Measurements from ENCODE around the gene OAF. TPM values are rescaled to one million over a fixed set of nuclear protein-coding genes. Genes with fewer than 3 reads are reported as not detected.

OAF gene
- total RNA-seq (1 to 10 TPM; 5.3 to 8.0 TPM), polyA plus RNA-seq (1 to 10 TPM; 3.6 to 6.0 (median 4.1) TPM), total RNA-seq (1.5 to 5.7 (median 3.6) reads per million in 6 experiments)

GRCh38 chr11:120210626-120211521 lies at the start of gene OAF:
TSS of gene OAF (plus strand) at chr11:120211032. CDS start at chr11:120211280, 248 bp downstream.
- POLR2A ChIA-PET: no interaction called here

GRCh38 chr11:120167659-120168058 lies 43.2 kb upstream of the OAF start:
- POLR2A ChIA-PET: no interaction called here
- ATAC-seq (no peak), DNase-seq (no peak)
- H3K36me3 Mint-ChIP-seq: peaks cover 0 to 25% (median 0%) of the 10 kb centered on the region in 3 donors
- no peak overlapping the region for H3K27ac Mint-ChIP-seq
- H3K4me1 Mint-ChIP-seq: peaks cover 4 to 22% (median 7%) of the 10 kb centered on the region in 4 donors
- H3K4me3 Mint-ChIP-seq: no peak overlapping the region
- peaks cover 33 to 82% (median 65%) of the 10 kb centered on the region in 5 donors for H3K27me3 Mint-ChIP-seq
- H3K9me3 Mint-ChIP-seq: peaks cover 6 to 35% (median 16%) of the 10 kb centered on the region in 9 donors

More at GRCh38 chr11:120210626-120211521, at the start of gene OAF:
- Mint-ChIP-seq H3K27ac (peak within 1 kb of the TSS; percentile 70 to 96 (median 92)), H3K36me3 (no peaks in the 10 kb centered on the region), H3K27me3 (peaks cover 0 to 28% (median 13%) of the 10 kb centered on the region in 5 donors), H3K9me3 (no peaks in the 10 kb centered on the region), H3K4me3 (peak within 1 kb of the TSS; percentile 89 to 98 (median 95)), H3K4me1 (peaks cover 13 to 32% (median 25%) of the 10 kb centered on the region in 4 donors)
- ATAC-seq: peak; percentile 92 to 94
- peak; percentile 45 to 85 (median 66) for DNase-seq

- peak overlapping the region in 1 of 10 donors; percentile 56 for H3K27ac Mint-ChIP-seq
- DNase-seq: no peak
- ATAC-seq: no peak
- peaks cover 0 to 25% (median 0%) of the 10 kb centered on the region in 3 donors for H3K36me3 Mint-ChIP-seq
- peak overlapping the region; percentile 70 to 85 (median 76) for H3K4me3 Mint-ChIP-seq
- H3K27me3 Mint-ChIP-seq: peaks cover 33 to 89% (median 67%) of the 10 kb centered on the region in 5 donors
- H3K4me1 Mint-ChIP-seq: peaks cover 4 to 22% (median 7%) of the 10 kb centered on the region in 4 donors
- peaks cover 6 to 35% (median 16%) of the 10 kb centered on the region in 9 donors for H3K9me3 Mint-ChIP-seq
- POLR2A ChIA-PET: no interaction called here
These were observed 42.5 kb upstream of the OAF start for GRCh38 chr11:120168108-120168959.

GRCh38 chr11:120168960-120169681 lies 41.7 kb upstream of the OAF start:
- Mint-ChIP-seq H3K9me3 (peaks cover 6 to 32% (median 16%) of the 10 kb centered on the region in 9 donors), H3K4me1 (peaks cover 4 to 22% (median 7%) of the 10 kb centered on the region in 4 donors), H3K27me3 (peaks cover 33 to 85% (median 70%) of the 10 kb centered on the region in 5 donors), H3K4me3 (peak overlapping the region; percentile 70 to 85 (median 76)), H3K27ac (peak overlapping the region in 1 of 10 donors; percentile 56), H3K36me3 (peaks cover 0 to 25% (median 0%) of the 10 kb centered on the region in 3 donors)
- peak; percentile 14 to 73 (median 55) for DNase-seq
- POLR2A ChIA-PET: no interaction called here
- peak; percentile 82 to 92 for ATAC-seq

GRCh38 chr11:120169981-120170698 lies 40.7 kb upstream of the OAF start:
- peaks cover under 1 to 22% (median 10%) of the 10 kb centered on the region in 9 donors for H3K9me3 Mint-ChIP-seq
- H3K36me3 Mint-ChIP-seq: peaks cover 0 to 18% (median 0%) of the 10 kb centered on the region in 3 donors
- peaks cover 28 to 75% (median 65%) of the 10 kb centered on the region in 5 donors for H3K27me3 Mint-ChIP-seq
- POLR2A ChIA-PET: no interaction called here
- H3K4me3 Mint-ChIP-seq: peak overlapping the region in 5 of 10 donors; percentile 3 to 52 (median 12)
- ATAC-seq: no peak
- H3K27ac Mint-ChIP-seq: no peak overlapping the region
- DNase-seq: no peak
- H3K4me1 Mint-ChIP-seq: peaks cover 4 to 22% (median 7%) of the 10 kb centered on the region in 4 donors

GRCh38 chr11:120170741-120171261 lies 40.0 kb upstream of the OAF start:
- H3K27ac Mint-ChIP-seq: peak overlapping the region in 1 of 10 donors; percentile 35

GRCh38 chr11:120172054-120172911 lies 38.5 kb upstream of the OAF start:
- peak; percentile 43 to 51 for ATAC-seq
- Mint-ChIP-seq H3K4me1 (peaks cover 4 to 22% (median 7%) of the 10 kb centered on the region in 4 donors), H3K9me3 (peaks cover 0 to 3% (median 0%) of the 10 kb centered on the region in 9 donors), H3K27me3 (peaks cover 19 to 57% (median 51%) of the 10 kb centered on the region in 5 donors), H3K4me3 (peak overlapping the region in 4 of 10 donors; percentile 28 to 55 (median 42)), H3K27ac (peak overlapping the region in 2 of 10 donors; percentile 49 to 54), H3K36me3 (peaks cover 0 to 2% (median 0%) of the 10 kb centered on the region in 3 donors)
- DNase-seq: peak in 9 of 10 donors; percentile 25 to 60 (median 38)
- POLR2A ChIA-PET: no interaction called here

More at GRCh38 chr11:120170741-120171261, 40.0 kb upstream of the OAF start:
- Mint-ChIP-seq H3K4me3 (peak overlapping the region in 4 of 10 donors; percentile 10 to 52 (median 27)), H3K4me1 (peaks cover 4 to 22% (median 7%) of the 10 kb centered on the region in 4 donors), H3K9me3 (peaks cover 0 to 15% (median 4%) of the 10 kb centered on the region in 9 donors), H3K36me3 (peaks cover 0 to 11% (median 0%) of the 10 kb centered on the region in 3 donors), H3K27me3 (peaks cover 23 to 71% (median 63%) of the 10 kb centered on the region in 5 donors)
- POLR2A ChIA-PET: no interaction called here
- no peak for ATAC-seq
- no peak for DNase-seq

- POLR2A ChIA-PET: no interaction called here
- Mint-ChIP-seq H3K4me3 (no peak overlapping the region), H3K27me3 (peaks cover 13 to 48% (median 43%) of the 10 kb centered on the region in 5 donors), H3K36me3 (no peaks in the 10 kb centered on the region), H3K27ac (peak overlapping the region in 1 of 10 donors; percentile 54), H3K9me3 (no peaks in the 10 kb centered on the region), H3K4me1 (peaks cover 4 to 16% (median 7%) of the 10 kb centered on the region in 4 donors)
- no peak for ATAC-seq
- DNase-seq: no peak
These were observed 37.7 kb upstream of the OAF start for GRCh38 chr11:120173019-120173705.

GRCh38 chr11:120173807-120174206 lies 37.0 kb upstream of the OAF start:
- Mint-ChIP-seq H3K9me3 (no peaks in the 10 kb centered on the region), H3K27me3 (peaks cover 12 to 42% (median 38%) of the 10 kb centered on the region in 5 donors), H3K36me3 (no peaks in the 10 kb centered on the region), H3K4me1 (peaks cover under 1 to 10% (median 3%) of the 10 kb centered on the region in 4 donors), H3K27ac (no peak overlapping the region), H3K4me3 (no peak overlapping the region)
- POLR2A ChIA-PET: no interaction called here
- ATAC-seq: no peak
- no peak for DNase-seq

GRCh38 chr11:120174866-120175265 lies 36.0 kb upstream of the OAF start:
- Mint-ChIP-seq H3K4me1 (peaks cover 0 to 7% (median 0%) of the 10 kb centered on the region in 4 donors), H3K4me3 (no peak overlapping the region), H3K36me3 (no peaks in the 10 kb centered on the region), H3K27ac (peak overlapping the region in 1 of 10 donors; percentile 10), H3K27me3 (peaks cover 12 to 38% (median 34%) of the 10 kb centered on the region in 5 donors), H3K9me3 (no peaks in the 10 kb centered on the region)
- ATAC-seq (no peak), DNase-seq (no peak)
- POLR2A ChIA-PET: no interaction called here

Data from naive thymus-derived CD8-positive, alpha-beta T cell (primary cell).